Ureter (tissue), 1 donor: ENCODE data around the gene TOGARAM2. TPM values are rescaled to one million over a fixed set of nuclear protein-coding genes. Genes with fewer than 3 reads are reported as not detected.
"Not testable (repeated sequence)": the region's sequence is repeated elsewhere in the genome, so short reads cannot be mapped to it uniquely, and the experiment has no call there.

Source experiments
- DNase-seq: peaks from one replicate; pipeline ENCODE4 v3.0.0-alpha.2; 2020; ENCODE audit warnings: low spot score
- total RNA-seq: library from RNA; stranded (reverse); gene quantifications from one replicate; pipeline ENCODE4 v1.2.4, GENCODE V29; 2023
- donor health status: DM: yes; HTN: yes; CAD: no.

TOGARAM2 gene
- total RNA-seq, 1 donor from 2014 or later, result 0.31 TPM

DNA sequence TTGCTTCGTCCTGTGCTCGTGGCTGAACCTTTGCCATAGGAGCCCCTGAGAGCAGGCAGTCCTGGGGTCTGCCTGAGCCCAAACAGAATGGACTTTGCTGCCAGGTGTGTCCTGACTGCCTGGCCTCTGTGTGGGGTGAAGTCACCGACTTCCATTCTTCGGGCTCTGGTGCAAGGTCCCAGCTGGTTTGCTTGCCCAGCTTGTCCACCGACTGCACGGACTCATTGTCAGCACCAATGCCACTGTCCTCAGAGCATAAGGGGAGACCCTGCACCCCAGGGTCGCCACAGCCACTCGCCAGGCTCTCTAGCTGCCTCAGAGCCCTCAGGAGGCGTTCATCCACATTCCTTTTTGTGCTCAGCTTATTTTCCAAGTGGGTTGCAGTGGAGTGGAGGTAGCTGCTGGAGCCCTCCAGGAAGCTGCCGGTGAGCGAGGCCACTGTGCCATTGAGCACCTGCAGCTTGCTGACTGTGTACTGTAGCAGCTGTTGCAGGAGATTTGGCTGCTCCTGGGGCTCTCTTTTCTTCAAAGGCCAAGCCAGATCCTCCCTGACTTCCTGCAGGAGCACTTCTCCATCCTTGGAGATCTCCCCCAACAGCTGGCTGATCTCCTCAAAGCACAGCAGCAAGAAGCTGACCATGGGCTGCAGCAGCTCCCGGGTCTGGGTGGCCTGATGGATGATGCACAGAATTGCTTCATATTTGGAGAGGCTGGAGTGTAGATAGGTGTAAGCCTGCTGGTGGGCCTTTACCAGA, 92.0 kb downstream of the TOGARAM2 start:
- DNase-seq, result no peak

- no peak for DNase-seq
These were observed 92.8 kb downstream of the TOGARAM2 start for GRCh38 chr2:29073933-29074332.

- DNase-seq, result no peak
These were observed 93.3 kb downstream of the TOGARAM2 start, which contains the start of gene PCARE for GRCh38 chr2:29074411-29074810. Gene PCARE (minus strand): TSS chr2:29074523. CDS start chr2:29074261, 262 bp downstream.

GRCh38 chr2:29075894-29076705, 95.0 kb downstream of the TOGARAM2 start:
- no peak for DNase-seq

DNA sequence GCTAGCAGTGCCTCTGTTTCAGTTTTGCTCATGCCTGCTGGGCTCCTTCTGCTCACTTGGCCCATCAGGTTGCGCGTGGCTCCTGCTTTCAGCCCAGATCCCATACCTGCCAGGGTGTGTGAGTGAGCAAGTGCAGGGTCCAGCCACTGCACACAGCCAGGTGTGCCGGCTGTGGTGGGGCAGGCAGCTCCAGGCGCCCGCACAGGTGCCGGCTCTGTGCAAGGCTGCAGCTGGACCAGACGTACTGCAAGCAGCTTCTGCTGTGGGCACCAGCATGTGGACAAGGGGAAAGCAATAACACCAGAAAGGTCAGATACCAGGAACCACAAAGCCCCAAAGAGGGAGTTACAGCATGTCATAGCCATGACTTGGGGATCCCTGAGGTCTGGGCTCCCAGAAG, 98.8 kb downstream of the TOGARAM2 start:
- DNase-seq, result no peak

GRCh38 chr2:29080886-29081743, 100.0 kb downstream of the TOGARAM2 start:
- DNase-seq, result no peak

- no peak for DNase-seq
These were observed 101.9 kb downstream of the TOGARAM2 start for GRCh38 chr2:29082804-29083495.

DNA sequence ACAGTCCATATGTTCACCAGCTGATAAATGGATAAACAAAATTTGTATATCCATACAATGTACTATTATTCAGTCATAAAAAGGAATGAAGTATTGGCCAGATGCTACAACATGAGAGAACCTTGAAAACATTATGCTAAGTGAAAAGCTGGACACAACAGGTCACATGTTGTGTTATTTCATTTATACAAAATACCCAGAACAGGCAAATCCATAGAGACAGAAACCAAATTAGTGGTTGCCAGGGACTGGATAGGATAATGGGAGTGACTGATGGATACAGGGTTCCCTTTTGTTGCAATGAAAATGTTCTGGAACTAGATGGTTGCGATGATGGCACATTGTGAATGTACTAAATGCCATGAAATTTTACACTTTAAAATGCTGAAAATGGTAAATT, 103.5 kb downstream of the TOGARAM2 start:
- DNase-seq, result no peak

DNA sequence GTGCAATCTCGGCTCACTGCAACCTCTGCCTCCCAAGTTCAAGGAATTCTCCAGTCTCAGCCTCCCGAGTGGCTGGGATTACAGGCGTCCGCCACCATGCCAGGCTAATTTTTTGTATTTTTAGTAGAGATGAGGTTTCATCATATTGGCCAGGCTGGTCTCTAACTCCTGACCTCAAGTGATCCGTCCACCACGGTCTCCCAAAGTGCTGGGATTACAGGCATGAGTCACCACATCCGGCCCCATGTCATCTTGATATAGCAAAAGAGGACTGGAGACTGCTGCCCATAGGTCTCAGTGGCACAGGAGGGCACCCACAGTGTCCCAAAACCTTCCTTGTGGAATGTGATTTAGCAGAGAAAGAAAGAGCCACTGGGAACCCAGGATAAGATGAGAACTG, 109.2 kb downstream of the TOGARAM2 start:
- not testable (repeated sequence) for DNase-seq

DNA sequence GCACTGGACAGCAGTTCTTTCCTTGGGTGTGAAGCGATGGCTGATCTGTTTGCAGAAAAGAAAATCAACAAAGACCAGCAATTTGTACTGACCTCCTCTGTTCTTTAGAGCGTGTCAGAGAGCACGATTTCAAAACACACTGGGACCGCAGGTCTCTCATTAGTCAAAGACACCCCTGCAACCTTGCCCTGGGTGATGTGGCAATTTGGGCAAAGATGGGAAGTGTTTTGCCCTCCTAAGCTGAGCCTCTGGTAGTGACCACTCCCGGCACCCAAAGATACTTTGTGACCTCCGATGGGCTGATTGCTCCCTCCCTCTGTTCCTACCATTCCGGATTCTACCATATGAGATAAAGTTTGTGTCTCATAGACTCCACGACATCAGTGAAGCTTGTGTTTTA, 115.9 kb downstream of the TOGARAM2 start:
- DNase-seq, result no peak

DNA sequence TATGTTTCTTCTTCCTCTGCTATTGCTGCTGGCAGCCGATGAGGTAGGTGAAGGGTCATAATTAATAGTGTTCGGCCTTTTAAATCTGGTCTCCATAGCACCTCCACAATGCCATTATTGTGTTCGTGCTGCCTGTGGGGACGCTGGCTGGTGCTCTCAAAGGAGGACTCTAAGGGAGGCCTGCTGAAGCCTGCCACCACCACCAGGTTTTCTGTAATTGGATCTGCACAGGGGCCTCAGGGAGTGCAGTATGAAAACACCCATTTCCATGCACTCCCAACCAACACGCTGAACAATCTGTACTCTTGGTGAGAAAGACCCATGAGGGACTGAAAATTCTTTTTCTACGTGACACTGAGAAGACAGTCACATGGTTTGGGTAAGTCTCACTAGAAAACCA, 116.5 kb downstream of the TOGARAM2 start:
- no peak for DNase-seq

- no peak for DNase-seq
These were observed 119.5 kb downstream of the TOGARAM2 start for GRCh38 chr2:29100564-29100963.

Other genes with a start within 250 kb of the TOGARAM2 start
- gene PPP1CB, start 229.5 kb upstream of the TOGARAM2 start, total RNA-seq, result 373 TPM
- 2.5 TPM for gene SPDYA, start 170.5 kb upstream of the TOGARAM2 start, total RNA-seq
- gene TRMT61B, start 111.0 kb upstream of the TOGARAM2 start, total RNA-seq, result 22.8 TPM
- gene WDR43, start 86.6 kb upstream of the TOGARAM2 start, total RNA-seq, result 92.4 TPM
- gene PCARE, start 93.2 kb downstream of the TOGARAM2 start, total RNA-seq, result not detected
- gene CLIP4, start 134.1 kb downstream of the TOGARAM2 start, total RNA-seq, result 32.8 TPM